GM13977 (cell line): Measurements from ENCODE around the gene PPP3R1.

Experiments
- DNase-seq: peaks from one replicate; pipeline ENCODE4 v3.0.0; 2012; ENCODE audit warnings: low spot score
- CTCF ChIP-seq: IDR thresholded peaks from 2 replicates; pipeline ENCODE4 v1.5.1; 2012; ENCODE audit warnings: mild to moderate bottlenecking, control low read depth; ENCODE audit not compliant: insufficient read depth; ENCODE audit errors: extremely low read depth, missing control alignments
- in situ Hi-C: fragments of 300-500 bp; cut with MboI; formaldehyde crosslinking; loops from one replicate; pipeline ENCODE4 v1.12.0; 2022; ENCODE audit warnings: low sequenced_read_pairs, low pct_unique_long_range_greater_than_20kb, mixed read lengths, inconsistent platforms; ENCODE audit not compliant: unreplicated experiment

PPP3R1 gene

GRCh38 chr2:68222287-68222686 is 30.0 kb downstream of the PPP3R1 start:
- no peak for TF ChIP-seq CTCF
- in situ Hi-C loops = no loop called here
- DNase-seq = no peak

- DNase-seq = no peak
- no peak for TF ChIP-seq CTCF
- in situ Hi-C loops = no loop called here
Observed at GRCh38 chr2:68218343-68218901, 33.9 kb downstream of the PPP3R1 start.

- no peak for TF ChIP-seq CTCF
- DNase-seq = no peak
- in situ Hi-C loops = no loop called here
Observed at GRCh38 chr2:68217729-68218128, 34.6 kb downstream of the PPP3R1 start.

GRCh38 chr2:68216454-68217310 is 35.6 kb downstream of the PPP3R1 start:
- in situ Hi-C loops = no loop called here
- no peak for DNase-seq
- no peak for TF ChIP-seq CTCF

GRCh38 chr2:68214381-68214780 is 38.0 kb downstream of the PPP3R1 start:
- in situ Hi-C loops = no loop called here
- no peak for TF ChIP-seq CTCF
- DNase-seq = no peak

GRCh38 chr2:68206793-68207192 is 45.5 kb downstream of the PPP3R1 start:
- DNase-seq = no peak
- TF ChIP-seq CTCF = no peak
- in situ Hi-C loops = no loop called here
